ENCODE measurements around the gene IGSF23. TPM values are rescaled to one million over a fixed set of nuclear protein-coding genes. Genes with fewer than 3 reads are reported as not detected.

The IGSF23 gene
- polyA plus RNA-seq, 3 donors, result 0.97 to 1.5 (median 1.3) TPM

GRCh38 chr19:44636439-44637389 is 23.4 kb downstream of the IGSF23 start:
- DNase-seq (ENCODE audit: low read depth in 3 of 3, low spot score in 2 of 3), result no peak

GRCh38 chr19:44637390-44637764 is 24.0 kb downstream of the IGSF23 start:
- no peak for DNase-seq (ENCODE audit: low read depth in 3 of 3, low spot score in 2 of 3)

- no peak for DNase-seq (ENCODE audit: low read depth in 3 of 3, low spot score in 2 of 3)
Observed at GRCh38 chr19:44640518-44640917, 27.2 kb downstream of the IGSF23 start.

GRCh38 chr19:44641501-44642265 is 28.3 kb downstream of the IGSF23 start:
- DNase-seq (ENCODE audit: low read depth in 3 of 3, low spot score in 2 of 3), result no peak

- no peak for DNase-seq (ENCODE audit: low read depth in 3 of 3, low spot score in 2 of 3)
Observed at GRCh38 chr19:44642377-44642776, 29.0 kb downstream of the IGSF23 start.

GRCh38 chr19:44643605-44644401 is 30.4 kb downstream of the IGSF23 start, which contains the start of gene PVR:
Gene PVR, plus strand, starts transcription at chr19:44643910. Its CDS starts 187 bp downstream, at chr19:44644097.
- DNase-seq (ENCODE audit: low read depth in 3 of 3, low spot score in 2 of 3), result peak in 2 of 3 donors; percentile 41 to 56

- peak in 1 of 3 donors; percentile 63 for DNase-seq (ENCODE audit: low read depth in 3 of 3, low spot score in 2 of 3)
Observed at GRCh38 chr19:44644402-44645016, 31.1 kb downstream of the IGSF23 start.

GRCh38 chr19:44645407-44646048 is 32.2 kb downstream of the IGSF23 start:
- DNase-seq (ENCODE audit: low read depth in 3 of 3, low spot score in 2 of 3), result no peak

GRCh38 chr19:44646049-44646416 is 32.7 kb downstream of the IGSF23 start:
- no peak for DNase-seq (ENCODE audit: low read depth in 3 of 3, low spot score in 2 of 3)

- no peak for DNase-seq (ENCODE audit: low read depth in 3 of 3, low spot score in 2 of 3)
Observed at GRCh38 chr19:44647144-44647543, 33.8 kb downstream of the IGSF23 start.

- no peak for DNase-seq (ENCODE audit: low read depth in 3 of 3, low spot score in 2 of 3)
Observed at GRCh38 chr19:44648631-44649251, 35.4 kb downstream of the IGSF23 start.

- DNase-seq (ENCODE audit: low read depth in 3 of 3, low spot score in 2 of 3), result no peak
Observed at GRCh38 chr19:44649578-44650145, 36.3 kb downstream of the IGSF23 start.

- DNase-seq (ENCODE audit: low read depth in 3 of 3, low spot score in 2 of 3), result no peak
Observed at GRCh38 chr19:44653343-44653742, 40.0 kb downstream of the IGSF23 start.

GRCh38 chr19:44653977-44654774 is 40.8 kb downstream of the IGSF23 start:
- no peak for DNase-seq (ENCODE audit: low read depth in 3 of 3, low spot score in 2 of 3)

- DNase-seq (ENCODE audit: low read depth in 3 of 3, low spot score in 2 of 3), result peak in 1 of 3 donors; percentile 51
Observed at GRCh38 chr19:44657211-44657921, 44.0 kb downstream of the IGSF23 start.

- DNase-seq (ENCODE audit: low read depth in 3 of 3, low spot score in 2 of 3), result no peak
Observed at GRCh38 chr19:44658069-44658733, 44.8 kb downstream of the IGSF23 start.

- DNase-seq (ENCODE audit: low read depth in 3 of 3, low spot score in 2 of 3), result no peak
Observed at GRCh38 chr19:44660081-44660480, 46.7 kb downstream of the IGSF23 start.

Measured in right renal cortex interstitium (tissue), 3 donors.